HG02943 (cell line): Measurements from ENCODE around the gene ICE2.

Experiments used
- ATAC-seq: cut with Tn5 transposase; IDR thresholded peaks from one replicate; pipeline ENCODE4 v1.9.1; 2021; ENCODE audit warnings: mild to moderate bottlenecking, low read depth, moderate library complexity; ENCODE audit not compliant: unreplicated experiment

ICE2 gene

GRCh38 chr15:60374628-60375081, 104.3 kb downstream of the ICE2 start:
- ATAC-seq = no peak

- no peak for ATAC-seq
These were observed 104.7 kb downstream of the ICE2 start for GRCh38 chr15:60374209-60374608.

- ATAC-seq = no peak
These were observed 105.2 kb downstream of the ICE2 start for GRCh38 chr15:60373745-60374144.

GRCh38 chr15:60373327-60373726, 105.6 kb downstream of the ICE2 start:
- no peak for ATAC-seq

- ATAC-seq = no peak
These were observed 106.2 kb downstream of the ICE2 start for GRCh38 chr15:60372756-60373155.

GRCh38 chr15:60372227-60372626, 106.7 kb downstream of the ICE2 start:
- no peak for ATAC-seq

GRCh38 chr15:60371175-60372051, 107.5 kb downstream of the ICE2 start:
- ATAC-seq = no peak

- ATAC-seq = no peak
These were observed 108.1 kb downstream of the ICE2 start for GRCh38 chr15:60370869-60371136.

GRCh38 chr15:60370105-60370868, 108.7 kb downstream of the ICE2 start:
- ATAC-seq = no peak

- no peak for ATAC-seq
These were observed 109.2 kb downstream of the ICE2 start for GRCh38 chr15:60369696-60370095.
